HepG2 (cell line): ENCODE results near the gene ABHD15. TPM values are rescaled to one million over a fixed set of nuclear protein-coding genes. Genes with fewer than 3 reads are reported as not detected.
A peak's percentile ranks its signal among the peaks of the same experiment; 100 is the strongest.

Experiments
- BHLHE40 ChIP-seq: IDR thresholded peaks from 2 replicates; pipeline ENCODE4 v1.6.1; 2011; ENCODE audit warnings: low read length, improper control_type of control experiment
- CBX5 ChIP-seq: sonication (generic); formaldehyde crosslinking; IDR thresholded peaks from 2 replicates; pipeline ENCODE4 v1.4.0; 2020; ENCODE audit warnings: missing genetic modification reagents, borderline replicate concordance
- EED ChIP-seq: sonication (generic); formaldehyde crosslinking; IDR thresholded peaks from 2 replicates; pipeline ENCODE4 v1.5.0; 2020; ENCODE audit warnings: mild to moderate bottlenecking, missing genetic modification reagents
- KLF9 ChIP-seq: IDR thresholded peaks from 2 replicates; pipeline ENCODE4 v1.6.1; 2016; ENCODE audit warnings: low read depth
- MED8 ChIP-seq: sonication (generic); formaldehyde crosslinking; IDR thresholded peaks from 2 replicates; pipeline ENCODE4 v1.8.1; 2023; ENCODE audit warnings: mild to moderate bottlenecking, missing genetic modification reagents; ENCODE audit not compliant: insufficient replicate concordance
- MEF2D ChIP-seq: sonication (generic); formaldehyde crosslinking; IDR thresholded peaks from 2 replicates; pipeline ENCODE4 v1.5.1; 2020; ENCODE audit warnings: mild to moderate bottlenecking, missing genetic modification reagents
- MEIS1 ChIP-seq: sonication (generic); formaldehyde crosslinking; IDR thresholded peaks from 2 replicates; pipeline ENCODE4 v1.9.0; 2021; ENCODE audit warnings: mild to moderate bottlenecking, missing genetic modification reagents, moderate library complexity, borderline replicate concordance
- MTA3 ChIP-seq: sonication (generic); formaldehyde crosslinking; IDR thresholded peaks from 2 replicates; pipeline ENCODE4 v1.4.0; 2020; ENCODE audit warnings: missing genetic modification reagents
- POLR2AphosphoS5 ChIP-seq: IDR thresholded peaks from 2 replicates; pipeline ENCODE4 v1.6.1; 2012; ENCODE audit warnings: low read depth, low read length
- RORA ChIP-seq: sonication (generic); formaldehyde crosslinking; IDR thresholded peaks from 2 replicates; pipeline ENCODE4 v1.5.0; 2020; ENCODE audit warnings: mild to moderate bottlenecking, missing genetic modification reagents, moderate library complexity
- TOE1 ChIP-seq: sonication (generic); formaldehyde crosslinking; IDR thresholded peaks from 2 replicates; pipeline ENCODE4 v1.4.0; 2020; ENCODE audit warnings: mild to moderate bottlenecking, missing genetic modification reagents
- ZBTB21 ChIP-seq: sonication (generic); formaldehyde crosslinking; IDR thresholded peaks from 2 replicates; pipeline ENCODE4 v1.4.0; 2020; ENCODE audit warnings: missing genetic modification reagents
- ZFY ChIP-seq: sonication (generic); formaldehyde crosslinking; IDR thresholded peaks from 2 replicates; pipeline ENCODE4 v1.4.0; 2020; ENCODE audit warnings: missing genetic modification reagents
- ZKSCAN1 ChIP-seq: fragments of 150-350 bp; IDR thresholded peaks from 2 replicates; pipeline ENCODE4 v1.6.1; 2014; ENCODE audit warnings: low read length
- ZMAT3 ChIP-seq: sonication (generic); formaldehyde crosslinking; conservative IDR thresholded peaks from 2 replicates; pipeline ENCODE4 v1.7.0; 2021; ENCODE audit warnings: missing genetic modification reagents
- ZNF121 ChIP-seq: sonication (generic); formaldehyde crosslinking; IDR thresholded peaks from 2 replicates; pipeline ENCODE4 v1.5.0; 2020; ENCODE audit warnings: mild to moderate bottlenecking, missing genetic modification reagents
- ZNF207 ChIP-seq: fragments of 450-650 bp; IDR thresholded peaks from 2 replicates; pipeline ENCODE4 v1.6.1; 2016; ENCODE audit warnings: antibody characterized with exemption, borderline replicate concordance
- ZNF256 ChIP-seq: sonication (generic); formaldehyde crosslinking; conservative IDR thresholded peaks from 2 replicates; pipeline ENCODE4 v1.4.0; 2020; ENCODE audit warnings: missing genetic modification reagents
- ZNF280D ChIP-seq: sonication (generic); formaldehyde crosslinking; IDR thresholded peaks from 2 replicates; pipeline ENCODE4 v1.5.1; 2020; ENCODE audit warnings: mild to moderate bottlenecking, missing genetic modification reagents
- ZNF326 ChIP-seq: sonication (generic); formaldehyde crosslinking; IDR thresholded peaks from 2 replicates; pipeline ENCODE4 v1.4.0; 2020; ENCODE audit warnings: missing genetic modification reagents, borderline replicate concordance
- ZNF468 ChIP-seq: sonication (generic); formaldehyde crosslinking; IDR thresholded peaks from 2 replicates; pipeline ENCODE4 v1.8.0; 2022; ENCODE audit warnings: mild to moderate bottlenecking, moderate library complexity, missing genetic modification reagents
- ZNF589 ChIP-seq: sonication (generic); formaldehyde crosslinking; conservative IDR thresholded peaks from 2 replicates; pipeline ENCODE4 v1.8.0; 2022; ENCODE audit warnings: mild to moderate bottlenecking, moderate library complexity, missing genetic modification reagents
- ZNF670 ChIP-seq: sonication (generic); formaldehyde crosslinking; IDR thresholded peaks from 2 replicates; pipeline ENCODE4 v1.8.0; 2022; ENCODE audit warnings: mild to moderate bottlenecking, missing genetic modification reagents, borderline replicate concordance
- ZNF878 ChIP-seq: sonication (generic); formaldehyde crosslinking; IDR thresholded peaks from 2 replicates; pipeline ENCODE4 v1.8.1; 2023; ENCODE audit warnings: mild to moderate bottlenecking, missing genetic modification reagents, moderate library complexity
- polyA plus RNA-seq, 8 experiments: library from polyadenylated mRNA; depleted of rRNA in 3 of 8; stranded (reverse) in 7 of 8; unstranded in 1 of 8; fragments of >200 nt; fragmentation: Illumina TruSeq in 4 of 8; extraction: Trizol in 4 of 8; gene quantifications; 2 replicates each; pipeline versions ENCODE4 v1.2.1 to v1.2.3, GENCODE V29; 2011 to 2016; ENCODE audit warnings: low read depth in 4 of 8, missing spikeins in 1 of 8, mixed read lengths in 1 of 8; ENCODE audit not compliant: insufficient read depth in 1 of 8
- total RNA-seq, 5 experiments: library from RNA; depleted of rRNA; stranded (reverse); fragments of >200 nt; fragmentation: Illumina TruSeq; extraction: Trizol; gene quantifications; 2 replicates each; pipeline ENCODE4 v1.2.3, GENCODE V29; 2016; ENCODE audit warnings: low read depth in 1 of 5
- TF ChIP-seq, protein P1 (sequence below): sonication (generic); formaldehyde crosslinking; IDR thresholded peaks from 2 replicates; pipeline ENCODE4 v1.4.0; 2020; ENCODE audit warnings: missing genetic modification reagents, borderline replicate concordance
- TF ChIP-seq, protein P2 (sequence below): IDR thresholded peaks from 2 replicates; pipeline ENCODE4 v1.6.1; 2016
- TF ChIP-seq, protein P3 (sequence below), 2 experiments: fragments of 450-650 bp in 1 of 2; sonication (generic) in 1 of 2; formaldehyde crosslinking; IDR thresholded peaks; 2 replicates each; pipeline versions ENCODE4 v1.5.0 to v1.8.0; 2020 to 2022; ENCODE audit warnings: mild to moderate bottlenecking in 1 of 2, missing genetic modification reagents in 1 of 2

ABHD15 gene
- total and polyA plus RNA-seq, 2 of the 13 experiments (the other 11 are each of a cell fraction or from before 2014, with no cell fraction given) = 2.4 to 7.7 TPM

- TF ChIP-seq MEIS1 (CRISPR knock-in tag) (peak; percentile 39; the same call in 1 of the 2 replicates), KLF9 (CRISPR knock-in tag) (no peak), ZNF256 (no peak), MTA3 (CRISPR knock-in tag) (no peak), EED (no peak), RORA (no peak), CBX5 (no peak), ZNF280D (CRISPR knock-in tag) (no peak), ZNF468 (CRISPR knock-in tag) (no peak), ZKSCAN1 (no peak), POLR2AphosphoS5 (no peak), ZNF670 (CRISPR knock-in tag) (no peak), ZMAT3 (CRISPR knock-in tag) (no peak; the same call in 1 of the 2 replicates), ZFY (CRISPR knock-in tag) (peak; percentile 66; the same call in 1 of the 2 replicates), ZNF878 (CRISPR knock-in tag) (0 out of 2 replicates have a peak, but pooled peaks have one; percentile 12), BHLHE40 (no peak), ZNF326 (no peak), ZBTB21 (no peak), TOE1 (CRISPR knock-in tag) (no peak), ZNF589 (CRISPR knock-in tag) (0 out of 2 replicates have a peak, but pooled peaks have one; percentile 14), MED8 (CRISPR knock-in tag) (no peak), ZNF207 (no peak), ZNF121 (CRISPR knock-in tag) (no peak), MEF2D (CRISPR knock-in tag) (no peak)
- TF ChIP-seq, protein P1, sequence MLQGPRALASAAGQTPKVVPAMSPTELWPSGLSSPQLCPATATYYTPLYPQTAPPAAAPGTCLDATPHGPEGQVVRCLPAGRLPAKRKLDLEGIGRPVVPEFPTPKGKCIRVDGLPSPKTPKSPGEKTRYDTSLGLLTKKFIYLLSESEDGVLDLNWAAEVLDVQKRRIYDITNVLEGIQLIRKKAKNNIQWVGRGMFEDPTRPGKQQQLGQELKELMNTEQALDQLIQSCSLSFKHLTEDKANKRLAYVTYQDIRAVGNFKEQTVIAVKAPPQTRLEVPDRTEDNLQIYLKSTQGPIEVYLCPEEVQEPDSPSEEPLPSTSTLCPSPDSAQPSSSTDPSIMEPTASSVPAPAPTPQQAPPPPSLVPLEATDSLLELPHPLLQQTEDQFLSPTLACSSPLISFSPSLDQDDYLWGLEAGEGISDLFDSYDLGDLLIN (CRISPR knock-in tag) = no peak
- TF ChIP-seq, protein P2, sequence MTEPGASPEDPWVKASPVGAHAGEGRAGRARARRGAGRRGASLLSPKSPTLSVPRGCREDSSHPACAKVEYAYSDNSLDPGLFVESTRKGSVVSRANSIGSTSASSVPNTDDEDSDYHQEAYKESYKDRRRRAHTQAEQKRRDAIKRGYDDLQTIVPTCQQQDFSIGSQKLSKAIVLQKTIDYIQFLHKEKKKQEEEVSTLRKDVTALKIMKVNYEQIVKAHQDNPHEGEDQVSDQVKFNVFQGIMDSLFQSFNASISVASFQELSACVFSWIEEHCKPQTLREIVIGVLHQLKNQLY (CRISPR knock-in tag) = peak; percentile 23; the same call in 1 of the 2 replicates
- TF ChIP-seq, protein P3, sequence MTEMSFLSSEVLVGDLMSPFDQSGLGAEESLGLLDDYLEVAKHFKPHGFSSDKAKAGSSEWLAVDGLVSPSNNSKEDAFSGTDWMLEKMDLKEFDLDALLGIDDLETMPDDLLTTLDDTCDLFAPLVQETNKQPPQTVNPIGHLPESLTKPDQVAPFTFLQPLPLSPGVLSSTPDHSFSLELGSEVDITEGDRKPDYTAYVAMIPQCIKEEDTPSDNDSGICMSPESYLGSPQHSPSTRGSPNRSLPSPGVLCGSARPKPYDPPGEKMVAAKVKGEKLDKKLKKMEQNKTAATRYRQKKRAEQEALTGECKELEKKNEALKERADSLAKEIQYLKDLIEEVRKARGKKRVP (CRISPR knock-in tag; IDR thresholded peaks at IDR 0.05) = no peak
These were observed 8.1 kb upstream of the ABHD15 start (continued) for GRCh38 chr17:29574732-29575510.
